ENCODE measurements around the gene C1GALT1C1L.

The C1GALT1C1L gene

GRCh38 chr2:43631618-43632317 is 44.5 kb downstream of the C1GALT1C1L start:
- H3K4me3 Mint-ChIP-seq = no peak overlapping the region
- no peaks in the 10 kb centered on the region for H3K9me3 Mint-ChIP-seq (ENCODE audit: low read depth)
- H3K27me3 Mint-ChIP-seq = peaks cover 12% of the 10 kb centered on the region
- no peaks in the 10 kb centered on the region for H3K36me3 Mint-ChIP-seq
- H3K27ac Mint-ChIP-seq = no peak overlapping the region
- peaks cover 7% of the 10 kb centered on the region for H3K4me1 Mint-ChIP-seq (ENCODE audit: low read depth)
